Osteocyte (in vitro differentiated cells): Measurements from ENCODE around the gene AMOTL2. TPM values are rescaled to one million over a fixed set of nuclear protein-coding genes. Genes with fewer than 3 reads are reported as not detected.

Source experiments
- DNase-seq: peaks from one replicate; pipeline ENCODE4 v3.0.0; 2021; ENCODE audit warnings: mixed read lengths; ENCODE audit not compliant: unreplicated experiment; ENCODE audit errors: extremely low spot score
- H3K27ac Mint-ChIP-seq: one replicate; pipeline ENCODE4 v1.8.0; 2021; ENCODE audit warnings: mild to moderate bottlenecking, mixed read lengths; ENCODE audit not compliant: unreplicated experiment
- H3K27me3 Mint-ChIP-seq: one replicate; pipeline ENCODE4 v1.8.0; 2021; ENCODE audit warnings: mixed read lengths; ENCODE audit not compliant: unreplicated experiment
- H3K36me3 Mint-ChIP-seq: one replicate; pipeline ENCODE4 v1.8.0; 2021; ENCODE audit warnings: mixed read lengths; ENCODE audit not compliant: unreplicated experiment
- H3K4me1 Mint-ChIP-seq: one replicate; pipeline ENCODE4 v1.8.0; 2021; ENCODE audit warnings: mixed read lengths; ENCODE audit not compliant: unreplicated experiment
- H3K4me3 Mint-ChIP-seq: one replicate; pipeline ENCODE4 v1.8.0; 2021; ENCODE audit warnings: mild to moderate bottlenecking, moderate library complexity, mixed read lengths; ENCODE audit not compliant: unreplicated experiment
- H3K9me3 Mint-ChIP-seq: one replicate; pipeline ENCODE4 v1.8.0; 2021; ENCODE audit warnings: mixed read lengths; ENCODE audit not compliant: unreplicated experiment
- total RNA-seq: library from RNA; stranded (reverse); gene quantifications from 2 replicates; pipeline ENCODE4 v1.2.1, GENCODE V29; 2021
- TF ChIP-seq, protein P1 (sequence below): fragments of 200-600 bp; sonication (generic); IDR thresholded peaks from 2 replicates; pipeline ENCODE4 v1.5.0; 2021; ENCODE audit warnings: antibody characterized with exemption, mild to moderate bottlenecking, moderate library complexity

AMOTL2 gene
- total RNA-seq, 1 donor from 2014 or later: 195 TPM

DNA sequence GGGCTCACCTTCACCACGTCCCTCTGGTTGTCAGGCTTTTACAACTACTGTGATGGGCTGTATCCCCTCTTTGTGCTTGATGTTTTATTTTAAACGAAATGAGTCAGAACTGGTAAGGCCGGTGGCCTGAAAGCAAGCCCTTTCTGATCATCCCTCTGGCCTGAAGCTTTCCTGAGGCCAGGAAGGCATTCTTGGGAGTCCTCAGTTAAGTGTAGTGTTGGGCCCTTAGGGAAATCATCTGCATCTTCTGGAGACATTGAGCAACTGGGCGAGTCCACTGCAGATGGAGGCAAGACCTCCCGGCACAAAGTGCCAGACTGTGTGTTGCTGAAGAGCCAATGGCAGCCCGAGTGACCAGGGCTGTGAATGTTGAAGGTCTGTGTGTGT lies 33.0 kb upstream of the AMOTL2 start:
- Mint-ChIP-seq H3K9me3 (peaks cover 11% of the 10 kb centered on the region), H3K4me1 (peaks cover 12% of the 10 kb centered on the region), H3K36me3 (peaks cover 3% of the 10 kb centered on the region), H3K27me3 (no peaks in the 10 kb centered on the region), H3K4me3 (no peak overlapping the region), H3K27ac (no peak overlapping the region)
- DNase-seq: no peak
- TF ChIP-seq, protein P1, sequence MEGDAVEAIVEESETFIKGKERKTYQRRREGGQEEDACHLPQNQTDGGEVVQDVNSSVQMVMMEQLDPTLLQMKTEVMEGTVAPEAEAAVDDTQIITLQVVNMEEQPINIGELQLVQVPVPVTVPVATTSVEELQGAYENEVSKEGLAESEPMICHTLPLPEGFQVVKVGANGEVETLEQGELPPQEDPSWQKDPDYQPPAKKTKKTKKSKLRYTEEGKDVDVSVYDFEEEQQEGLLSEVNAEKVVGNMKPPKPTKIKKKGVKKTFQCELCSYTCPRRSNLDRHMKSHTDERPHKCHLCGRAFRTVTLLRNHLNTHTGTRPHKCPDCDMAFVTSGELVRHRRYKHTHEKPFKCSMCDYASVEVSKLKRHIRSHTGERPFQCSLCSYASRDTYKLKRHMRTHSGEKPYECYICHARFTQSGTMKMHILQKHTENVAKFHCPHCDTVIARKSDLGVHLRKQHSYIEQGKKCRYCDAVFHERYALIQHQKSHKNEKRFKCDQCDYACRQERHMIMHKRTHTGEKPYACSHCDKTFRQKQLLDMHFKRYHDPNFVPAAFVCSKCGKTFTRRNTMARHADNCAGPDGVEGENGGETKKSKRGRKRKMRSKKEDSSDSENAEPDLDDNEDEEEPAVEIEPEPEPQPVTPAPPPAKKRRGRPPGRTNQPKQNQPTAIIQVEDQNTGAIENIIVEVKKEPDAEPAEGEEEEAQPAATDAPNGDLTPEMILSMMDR: no peak

DNA sequence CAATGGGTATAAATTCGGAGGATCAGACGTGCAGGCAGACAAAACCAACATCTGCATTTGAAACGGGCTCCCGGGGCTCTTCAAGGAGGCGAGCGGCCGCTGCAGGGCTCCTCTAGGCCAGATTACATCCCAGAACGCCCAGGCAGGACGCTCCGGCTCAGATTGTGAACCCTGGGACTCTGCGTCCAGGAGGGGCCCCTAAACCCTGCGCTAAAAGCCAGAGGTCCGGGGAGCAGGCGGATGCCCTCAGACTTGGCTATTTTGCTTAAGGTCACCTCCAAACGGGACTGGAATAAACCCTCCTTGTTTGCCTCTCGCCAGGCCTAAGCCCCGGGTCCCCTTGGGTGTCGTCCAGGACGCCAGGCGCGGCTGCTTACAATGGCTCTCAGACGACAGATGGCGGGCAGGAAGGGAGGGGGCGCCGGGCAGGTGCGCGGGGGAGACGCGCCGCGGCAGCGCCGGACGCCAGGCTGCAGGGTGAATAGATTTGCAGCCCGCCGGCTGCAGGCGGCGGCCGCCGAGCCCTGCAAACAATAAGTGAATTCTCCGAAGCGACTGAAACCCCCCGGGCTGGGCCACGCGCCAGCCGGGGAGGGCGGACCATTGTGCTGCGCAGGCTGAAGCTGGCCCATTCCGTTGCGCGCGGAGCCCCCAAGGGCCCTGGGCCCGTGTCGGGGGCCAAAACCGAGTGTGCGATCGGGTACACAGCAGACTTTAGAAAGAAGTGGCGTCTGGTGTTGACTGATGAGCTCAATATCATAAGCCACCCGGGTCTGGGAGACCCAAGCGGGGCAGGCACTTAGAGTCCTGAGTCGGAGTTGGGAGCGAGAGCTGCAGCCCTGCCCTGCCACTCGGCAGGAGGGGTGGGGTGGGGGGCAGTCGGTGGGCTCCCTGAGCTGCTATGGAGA lies 32.3 kb upstream of the AMOTL2 start:
- Mint-ChIP-seq H3K27ac (no peak overlapping the region), H3K9me3 (peaks cover 16% of the 10 kb centered on the region), H3K36me3 (peaks cover 3% of the 10 kb centered on the region), H3K4me3 (peak overlapping the region; percentile 67), H3K27me3 (no peaks in the 10 kb centered on the region), H3K4me1 (peaks cover 12% of the 10 kb centered on the region)
- no peak for DNase-seq
- TF ChIP-seq, protein P1: no peak

DNA sequence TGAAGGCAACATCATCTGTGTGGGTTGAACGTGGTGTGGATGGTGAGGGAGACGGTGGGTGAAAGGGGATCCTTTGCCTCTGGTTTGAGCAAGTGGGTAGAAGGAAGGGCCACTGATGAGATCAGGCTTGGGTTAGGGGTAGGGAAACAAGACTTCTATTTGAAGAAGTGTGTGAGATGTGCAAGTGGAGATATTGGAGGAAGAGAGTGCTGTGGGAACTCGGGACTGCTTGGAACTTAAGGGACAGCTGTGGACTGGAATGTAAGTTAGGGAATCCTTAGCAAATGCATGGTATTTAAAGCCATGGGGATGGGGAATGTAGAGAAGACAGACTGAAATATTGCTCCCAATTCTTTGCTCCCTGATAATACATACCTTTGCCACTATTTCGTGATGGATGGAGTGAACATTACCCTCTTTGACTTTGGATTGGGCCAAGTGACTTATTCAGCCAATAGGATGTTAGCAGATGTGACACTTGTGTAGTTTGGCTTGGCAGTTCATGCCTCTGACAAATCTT lies 30.2 kb upstream of the AMOTL2 start:
- no peak overlapping the region for H3K4me3 Mint-ChIP-seq
- TF ChIP-seq, protein P1: no peak
- H3K4me1 Mint-ChIP-seq: peaks cover 12% of the 10 kb centered on the region
- peaks cover 5% of the 10 kb centered on the region for H3K36me3 Mint-ChIP-seq
- DNase-seq: no peak
- H3K27me3 Mint-ChIP-seq: no peaks in the 10 kb centered on the region
- H3K27ac Mint-ChIP-seq: no peak overlapping the region
- peaks cover 22% of the 10 kb centered on the region for H3K9me3 Mint-ChIP-seq

DNA sequence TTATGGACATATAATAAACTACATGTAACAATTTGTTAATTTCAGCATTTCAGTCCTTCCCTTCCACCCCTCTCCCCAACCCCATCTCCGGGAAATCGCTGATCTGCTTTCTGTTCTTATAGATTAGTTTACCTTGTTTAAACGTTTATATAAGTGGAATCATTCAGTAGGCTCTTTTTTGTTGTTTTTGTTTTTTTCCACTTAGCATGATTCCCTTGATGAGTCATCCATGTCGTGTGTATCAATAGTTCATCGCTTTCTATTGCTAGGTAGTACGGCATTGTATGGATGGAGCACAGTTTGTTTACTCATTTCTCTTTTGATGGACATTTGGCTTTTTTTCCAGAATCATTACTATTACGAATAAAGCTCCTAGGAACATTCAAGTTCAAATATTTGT lies 23.5 kb upstream of the AMOTL2 start:
- TF ChIP-seq, protein P1: no peak
- Mint-ChIP-seq H3K36me3 (peaks cover 5% of the 10 kb centered on the region), H3K9me3 (peaks cover 17% of the 10 kb centered on the region), H3K27me3 (no peaks in the 10 kb centered on the region), H3K4me1 (peaks cover 28% of the 10 kb centered on the region), H3K4me3 (no peak overlapping the region), H3K27ac (no peak overlapping the region)
- no peak for DNase-seq

DNA sequence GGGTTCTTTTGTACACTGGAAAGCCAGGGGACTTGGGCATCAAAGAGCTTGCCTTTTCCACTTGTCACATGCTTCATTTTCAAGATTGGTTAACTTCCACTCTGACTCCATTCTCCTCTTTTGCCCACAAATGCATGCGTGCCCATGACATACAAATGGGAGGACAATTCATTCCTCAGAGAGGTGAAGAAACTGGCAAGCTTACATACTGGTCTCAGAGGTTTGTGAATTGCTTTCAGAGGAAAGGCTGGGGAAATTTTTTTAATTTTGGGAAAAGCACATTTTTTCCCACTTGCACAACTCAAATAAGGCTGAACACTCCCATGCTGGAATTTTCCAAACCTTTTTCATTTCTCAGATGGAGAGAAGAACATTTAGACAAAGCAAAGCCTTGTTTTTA lies 20.9 kb upstream of the AMOTL2 start:
- TF ChIP-seq, protein P1: no peak
- no peaks in the 10 kb centered on the region for H3K27me3 Mint-ChIP-seq
- H3K36me3 Mint-ChIP-seq: no peaks in the 10 kb centered on the region
- H3K9me3 Mint-ChIP-seq: peaks cover 9% of the 10 kb centered on the region
- H3K4me3 Mint-ChIP-seq: no peak overlapping the region
- H3K4me1 Mint-ChIP-seq: peaks cover 36% of the 10 kb centered on the region
- DNase-seq: no peak
- H3K27ac Mint-ChIP-seq: no peak overlapping the region
